GM12864 (cell line): ENCODE measurements around the gene JAKMIP2.
"Not testable (repeated sequence)": the region's sequence is repeated elsewhere in the genome, so short reads cannot be mapped to it uniquely, and the experiment has no call there.

Source experiments
- DNase-seq: peaks from one replicate; pipeline ENCODE4 v3.0.0-alpha.2; 2011; ENCODE audit warnings: low read depth
- H3K4me3 ChIP-seq: 2 replicates; pipeline ENCODE4 v1.5.1; 2011; ENCODE audit warnings: mild to moderate bottlenecking, low read depth, low read length, control low read depth
- CTCF ChIP-seq: IDR thresholded peaks from 2 replicates; pipeline ENCODE4 v1.5.1; 2011; ENCODE audit warnings: low read depth, mild to moderate bottlenecking, moderate library complexity, low read length, control low read depth, inconsistent platforms; ENCODE audit errors: missing control alignments

JAKMIP2 gene

GRCh38 chr5:147557876-147558745 is 224.4 kb downstream of the JAKMIP2 start:
- TF ChIP-seq CTCF = no peak
- H3K4me3 ChIP-seq = no peak overlapping the region
- DNase-seq = no peak

- no peak for DNase-seq
- TF ChIP-seq CTCF = no peak
- no peak overlapping the region for H3K4me3 ChIP-seq
Observed at GRCh38 chr5:147555176-147555575, 227.4 kb downstream of the JAKMIP2 start.

- TF ChIP-seq CTCF = no peak
- no peak overlapping the region for H3K4me3 ChIP-seq
- DNase-seq = no peak
Observed at GRCh38 chr5:147554261-147554817, 228.2 kb downstream of the JAKMIP2 start.

- DNase-seq, H3K4me3 ChIP-seq: not testable (repeated sequence)
Observed at GRCh38 chr5:147553817-147554216, 228.7 kb downstream of the JAKMIP2 start.

GRCh38 chr5:147552897-147553296 is 229.6 kb downstream of the JAKMIP2 start:
- no peak for TF ChIP-seq CTCF
- no peak for DNase-seq
- H3K4me3 ChIP-seq = no peak overlapping the region

GRCh38 chr5:147551677-147552076 is 230.9 kb downstream of the JAKMIP2 start:
- no peak overlapping the region for H3K4me3 ChIP-seq
- no peak for TF ChIP-seq CTCF
- DNase-seq = no peak

- H3K4me3 ChIP-seq = no peak overlapping the region
- no peak for DNase-seq
- no peak for TF ChIP-seq CTCF
Observed at GRCh38 chr5:147547730-147548129, 234.8 kb downstream of the JAKMIP2 start.
